ENCODE data around the gene OTOS. TPM values are rescaled to one million over a fixed set of nuclear protein-coding genes. Genes with fewer than 3 reads are reported as not detected.

OTOS gene
- total RNA-seq, 2 experiments from 2014 or later, result not detected

GRCh38 chr2:240179941-240180666 is 39.6 kb upstream of the OTOS start:
- Mint-ChIP-seq H3K27me3 (peaks cover 40% of the 10 kb centered on the region), H3K27ac (no peak overlapping the region)
- intact Hi-C loops (cut with DNase I, micrococcal nuclease), result no loop called here

GRCh38 chr2:240179186-240179815 is 38.8 kb upstream of the OTOS start:
- H3K4me3 ChIP-seq (ENCODE audit: low read length), result no peak overlapping the region
- ChIA-PET CTCF (no interaction called here), POLR2A (no interaction called here)
- TF ChIP-seq CTCF (IDR thresholded peaks at IDR 0.05), result no peak
- Mint-ChIP-seq H3K27me3 (peaks cover 37% of the 10 kb centered on the region), H3K4me3 (no peak overlapping the region), H3K4me1 (ENCODE audit: low read depth) (no peaks in the 10 kb centered on the region), H3K9me3 (no peaks in the 10 kb centered on the region), H3K36me3 (ENCODE audit: low read depth) (no peaks in the 10 kb centered on the region), H3K27ac (no peak overlapping the region)
- ATAC-seq (ENCODE audit: poor library complexity) (no peak), DNase-seq (no peak)
- H3K27me3 ChIP-seq (ENCODE audit: control insufficient read depth in 1 of 2, insufficient read depth in 2 of 2, low read length in 2 of 2), result peaks cover 0 to 2% of the 10 kb centered on the region in 2 experiments
- H3K36me3 ChIP-seq (ENCODE audit: insufficient read depth, low read length), result no peaks in the 10 kb centered on the region
- intact Hi-C loops (cut with DNase I, micrococcal nuclease), result no loop called here
- H3K4me1 ChIP-seq (ENCODE audit: insufficient read depth, low read length), result no peaks in the 10 kb centered on the region
- no peak overlapping the region for H3K27ac ChIP-seq (ENCODE audit: low read depth in 1 of 2, low read length in 2 of 2)
- no peaks in the 10 kb centered on the region for H3K9me3 ChIP-seq (ENCODE audit: control insufficient read depth in 1 of 2, insufficient read depth in 1 of 2, low read length in 2 of 2)

More at GRCh38 chr2:240179941-240180666, 39.6 kb upstream of the OTOS start:
- Mint-ChIP-seq H3K4me1 (ENCODE audit: low read depth) (no peaks in the 10 kb centered on the region), H3K9me3 (no peaks in the 10 kb centered on the region), H3K36me3 (ENCODE audit: low read depth) (no peaks in the 10 kb centered on the region), H3K4me3 (no peak overlapping the region)
- Histone ChIP-seq H3K4me3 (ENCODE audit: low read length) (no peak overlapping the region), H3K27ac (ENCODE audit: low read depth in 1 of 2, low read length in 2 of 2) (no peak overlapping the region), H3K27me3 (ENCODE audit: control insufficient read depth in 1 of 2, insufficient read depth in 2 of 2, low read length in 2 of 2) (peaks cover 0 to 4% of the 10 kb centered on the region in 2 experiments), H3K36me3 (ENCODE audit: insufficient read depth, low read length) (no peaks in the 10 kb centered on the region), H3K4me1 (ENCODE audit: insufficient read depth, low read length) (no peaks in the 10 kb centered on the region), H3K9me3 (ENCODE audit: control insufficient read depth in 1 of 2, insufficient read depth in 1 of 2, low read length in 2 of 2) (no peaks in the 10 kb centered on the region)
- ChIA-PET CTCF (no interaction called here), POLR2A (no interaction called here)
- DNase-seq (no peak), ATAC-seq (ENCODE audit: poor library complexity) (no peak)
- no peak for TF ChIP-seq CTCF (IDR thresholded peaks at IDR 0.05)

GRCh38 chr2:240178564-240178963 is 38.1 kb upstream of the OTOS start:
- Mint-ChIP-seq H3K4me1 (ENCODE audit: low read depth) (no peaks in the 10 kb centered on the region), H3K36me3 (ENCODE audit: low read depth) (no peaks in the 10 kb centered on the region), H3K4me3 (no peak overlapping the region), H3K27me3 (peaks cover 36% of the 10 kb centered on the region), H3K27ac (no peak overlapping the region), H3K9me3 (no peaks in the 10 kb centered on the region)
- ChIA-PET POLR2A (no interaction called here), CTCF (no interaction called here)
- intact Hi-C loops (cut with DNase I, micrococcal nuclease), result no loop called here
- no peaks in the 10 kb centered on the region for H3K36me3 ChIP-seq (ENCODE audit: insufficient read depth, low read length)
- no peak for TF ChIP-seq CTCF (IDR thresholded peaks at IDR 0.05)
- H3K9me3 ChIP-seq (ENCODE audit: control insufficient read depth in 1 of 2, insufficient read depth in 1 of 2, low read length in 2 of 2), result no peaks in the 10 kb centered on the region
- H3K4me1 ChIP-seq (ENCODE audit: insufficient read depth, low read length), result no peaks in the 10 kb centered on the region
- ATAC-seq (ENCODE audit: poor library complexity) (no peak), DNase-seq (no peak)
- H3K27me3 ChIP-seq (ENCODE audit: control insufficient read depth in 1 of 2, insufficient read depth in 2 of 2, low read length in 2 of 2), result no peaks in the 10 kb centered on the region
- H3K4me3 ChIP-seq (ENCODE audit: low read length), result no peak overlapping the region
- H3K27ac ChIP-seq (ENCODE audit: low read depth in 1 of 2, low read length in 2 of 2), result no peak overlapping the region
